Gastrocnemius medialis (tissue), 4 donors: ENCODE results near the gene RNF224.

Experiments used
- CTCF ChIP-seq, 5 experiments: fragments of 450-650 bp in 3 of 5; fragments of 200-600 bp in 2 of 5; sonication (generic) in 2 of 5; IDR thresholded peaks in 4 of 5; conservative IDR thresholded peaks in 1 of 5; 1 replicate in 4 of 5; 2 replicates in 1 of 5; pipeline ENCODE4 v1.5.1; 2016 to 2019; ENCODE audit warnings: antibody characterized with exemption in 5 of 5, mild to moderate bottlenecking in 3 of 5, moderate library complexity in 3 of 5
- POLR2A ChIP-seq, 2 donors: fragments of 450-650 bp; IDR thresholded peaks; one replicate each; pipeline ENCODE4 v1.6.1; 2017; ENCODE audit warnings: antibody characterized with exemption in 2 of 2, mild to moderate bottlenecking in 2 of 2, moderate library complexity in 2 of 2

GRCh38 chr9:137192448-137192780, 34.9 kb upstream of the RNF224 start:
- no peak for TF ChIP-seq CTCF (IDR thresholded peaks at IDR 0.05 in 4 of 5, conservative IDR thresholded peaks at IDR 0.05 in 1 of 5)
- TF ChIP-seq POLR2A (IDR thresholded peaks at IDR 0.05) = no peak
